Neural progenitor cell (in vitro differentiated cells): ENCODE measurements around the gene CDK3.

Experiments used
- EZH2phosphoT487 ChIP-seq: fragments of 200-600 bp; sonication (generic); IDR thresholded peaks from 2 replicates; pipeline ENCODE4 v1.6.1; 2017; ENCODE audit warnings: antibody characterized with exemption
- TF ChIP-seq, protein P1 (sequence below): fragments of 200-600 bp; sonication (generic); IDR thresholded peaks from 2 replicates; pipeline ENCODE4 v1.5.1; 2017; ENCODE audit warnings: antibody characterized with exemption, mild to moderate bottlenecking

GRCh38 chr17:76019833-76020467, 19.3 kb downstream of the CDK3 start:
- TF ChIP-seq, protein P1, sequence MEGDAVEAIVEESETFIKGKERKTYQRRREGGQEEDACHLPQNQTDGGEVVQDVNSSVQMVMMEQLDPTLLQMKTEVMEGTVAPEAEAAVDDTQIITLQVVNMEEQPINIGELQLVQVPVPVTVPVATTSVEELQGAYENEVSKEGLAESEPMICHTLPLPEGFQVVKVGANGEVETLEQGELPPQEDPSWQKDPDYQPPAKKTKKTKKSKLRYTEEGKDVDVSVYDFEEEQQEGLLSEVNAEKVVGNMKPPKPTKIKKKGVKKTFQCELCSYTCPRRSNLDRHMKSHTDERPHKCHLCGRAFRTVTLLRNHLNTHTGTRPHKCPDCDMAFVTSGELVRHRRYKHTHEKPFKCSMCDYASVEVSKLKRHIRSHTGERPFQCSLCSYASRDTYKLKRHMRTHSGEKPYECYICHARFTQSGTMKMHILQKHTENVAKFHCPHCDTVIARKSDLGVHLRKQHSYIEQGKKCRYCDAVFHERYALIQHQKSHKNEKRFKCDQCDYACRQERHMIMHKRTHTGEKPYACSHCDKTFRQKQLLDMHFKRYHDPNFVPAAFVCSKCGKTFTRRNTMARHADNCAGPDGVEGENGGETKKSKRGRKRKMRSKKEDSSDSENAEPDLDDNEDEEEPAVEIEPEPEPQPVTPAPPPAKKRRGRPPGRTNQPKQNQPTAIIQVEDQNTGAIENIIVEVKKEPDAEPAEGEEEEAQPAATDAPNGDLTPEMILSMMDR = no peak
- TF ChIP-seq EZH2phosphoT487 = no peak
